Measurements from ENCODE around the gene PSMB8.

The PSMB8 gene

GRCh38 chr6:32830017-32830416 lies 13.8 kb downstream of the PSMB8 start:
- Mint-ChIP-seq H3K27ac (no peak overlapping the region), H3K36me3 (ENCODE audit: low read depth) (no peaks in the 10 kb centered on the region), H3K4me1 (no peaks in the 10 kb centered on the region), H3K9me3 (no peaks in the 10 kb centered on the region), H3K4me3 (no peak overlapping the region), H3K27me3 (ENCODE audit: low read depth, poor library complexity) (peaks cover 76% of the 10 kb centered on the region)
- TF ChIP-seq CTCF (IDR thresholded peaks at IDR 0.05), result no peak
- no peak for DNase-seq

- H3K27me3 Mint-ChIP-seq (ENCODE audit: low read depth, poor library complexity), result peaks cover 75% of the 10 kb centered on the region
- no peak for TF ChIP-seq CTCF (IDR thresholded peaks at IDR 0.05)
- H3K36me3 Mint-ChIP-seq (ENCODE audit: low read depth), result no peaks in the 10 kb centered on the region
- no peaks in the 10 kb centered on the region for H3K4me1 Mint-ChIP-seq
- H3K9me3 Mint-ChIP-seq, result no peaks in the 10 kb centered on the region
- no peak for DNase-seq
- H3K4me3 Mint-ChIP-seq, result no peak overlapping the region
- H3K27ac Mint-ChIP-seq, result no peak overlapping the region
These were observed 14.4 kb downstream of the PSMB8 start for GRCh38 chr6:32829495-32829894.

GRCh38 chr6:32827025-32827424 lies 16.8 kb downstream of the PSMB8 start:
- DNase-seq, result no peak
- TF ChIP-seq CTCF (IDR thresholded peaks at IDR 0.05), result no peak
- Mint-ChIP-seq H3K9me3 (no peaks in the 10 kb centered on the region), H3K4me1 (no peaks in the 10 kb centered on the region), H3K27me3 (ENCODE audit: low read depth, poor library complexity) (peaks cover 50% of the 10 kb centered on the region), H3K27ac (no peak overlapping the region), H3K36me3 (ENCODE audit: low read depth) (no peaks in the 10 kb centered on the region), H3K4me3 (no peak overlapping the region)

- H3K36me3 Mint-ChIP-seq (ENCODE audit: low read depth), result no peaks in the 10 kb centered on the region
- peaks cover 39% of the 10 kb centered on the region for H3K27me3 Mint-ChIP-seq (ENCODE audit: low read depth, poor library complexity)
- DNase-seq, result no peak
- H3K4me1 Mint-ChIP-seq, result no peaks in the 10 kb centered on the region
- no peak overlapping the region for H3K27ac Mint-ChIP-seq
- no peak overlapping the region for H3K4me3 Mint-ChIP-seq
- TF ChIP-seq CTCF (IDR thresholded peaks at IDR 0.05), result peak; percentile 26
- no peaks in the 10 kb centered on the region for H3K9me3 Mint-ChIP-seq
These were observed 17.9 kb downstream of the PSMB8 start for GRCh38 chr6:32825966-32826365.

- Mint-ChIP-seq H3K36me3 (ENCODE audit: low read depth) (no peaks in the 10 kb centered on the region), H3K9me3 (no peaks in the 10 kb centered on the region), H3K4me3 (no peak overlapping the region), H3K27ac (no peak overlapping the region), H3K27me3 (ENCODE audit: low read depth, poor library complexity) (peaks cover 24% of the 10 kb centered on the region), H3K4me1 (peaks cover 15% of the 10 kb centered on the region)
- DNase-seq, result no peak
- no peak for TF ChIP-seq CTCF (IDR thresholded peaks at IDR 0.05)
These were observed 24.1 kb downstream of the PSMB8 start for GRCh38 chr6:32819729-32820128.

GRCh38 chr6:32818867-32819266 lies 25.0 kb downstream of the PSMB8 start:
- no peaks in the 10 kb centered on the region for H3K36me3 Mint-ChIP-seq (ENCODE audit: low read depth)
- TF ChIP-seq CTCF (IDR thresholded peaks at IDR 0.05), result no peak
- H3K27me3 Mint-ChIP-seq (ENCODE audit: low read depth, poor library complexity), result peaks cover 28% of the 10 kb centered on the region
- peaks cover 20% of the 10 kb centered on the region for H3K4me1 Mint-ChIP-seq
- no peak for DNase-seq
- no peak overlapping the region for H3K27ac Mint-ChIP-seq
- H3K4me3 Mint-ChIP-seq, result no peak overlapping the region
- H3K9me3 Mint-ChIP-seq, result no peaks in the 10 kb centered on the region
